Measurements from ENCODE around the gene OTP. TPM values are rescaled to one million over a fixed set of nuclear protein-coding genes. Genes with fewer than 3 reads are reported as not detected.

OTP gene
- total RNA-seq, 1 experiment from 2014 or later: 0.05 TPM

DNA sequence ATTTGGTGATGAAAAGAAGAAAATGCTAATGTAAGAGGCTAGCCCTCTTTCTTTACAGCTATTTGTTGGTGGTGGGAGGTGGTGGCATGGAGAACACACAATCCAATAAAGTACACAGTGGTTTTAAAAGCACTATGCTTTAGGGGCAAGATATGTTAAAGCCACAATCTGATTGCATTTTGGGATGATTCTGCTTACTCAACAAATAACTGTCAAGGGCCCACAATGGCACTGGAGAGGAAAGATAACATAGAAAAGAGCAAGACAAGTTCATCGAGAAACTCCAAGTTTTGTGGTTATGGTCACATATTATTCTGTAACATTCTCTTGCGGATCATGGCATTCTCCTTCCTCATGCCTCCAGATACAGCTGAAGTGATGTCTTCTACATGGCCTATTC lies 38.8 kb downstream of the OTP start:
- intact Hi-C loops (cut with micrococcal nuclease; ENCODE audit: unreplicated experiment): no loop called here
- in situ Hi-C loops (cut with HindIII; ENCODE audit: low pct_unique_long_range_greater_than_20kb, low sequenced_read_pairs): no loop called here

DNA sequence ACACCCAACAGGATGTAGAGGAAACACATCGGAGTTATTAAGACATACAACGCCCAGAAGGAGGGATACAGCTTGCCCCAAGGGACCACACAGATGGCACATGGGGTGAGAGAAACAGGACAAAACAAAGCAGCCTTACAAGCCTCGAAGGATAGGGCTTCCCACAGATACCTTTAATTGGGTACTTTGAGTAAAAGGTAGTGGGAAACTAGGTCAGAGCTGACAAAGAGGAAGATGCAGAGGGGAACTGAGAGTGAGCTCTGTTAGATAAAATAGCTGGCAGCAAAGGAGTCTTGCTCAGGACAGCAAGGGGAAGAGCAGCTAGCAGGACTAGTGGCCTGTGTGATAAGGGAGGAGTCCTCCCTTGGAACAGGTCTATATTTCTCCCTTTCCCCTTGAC lies 48.2 kb downstream of the OTP start:
- H3K36me3 ChIP-seq (ENCODE audit: control insufficient read depth, insufficient read depth, low read length): no peaks in the 10 kb centered on the region
- H3K4me3 ChIP-seq (ENCODE audit: low read depth in 2 of 2, low read length in 2 of 2): no peak overlapping the region
- BruUV-seq (replicated peaks): no TSS peak
- H3K27ac ChIP-seq (ENCODE audit: low read length): no peak overlapping the region
- TF ChIP-seq, protein P1, sequence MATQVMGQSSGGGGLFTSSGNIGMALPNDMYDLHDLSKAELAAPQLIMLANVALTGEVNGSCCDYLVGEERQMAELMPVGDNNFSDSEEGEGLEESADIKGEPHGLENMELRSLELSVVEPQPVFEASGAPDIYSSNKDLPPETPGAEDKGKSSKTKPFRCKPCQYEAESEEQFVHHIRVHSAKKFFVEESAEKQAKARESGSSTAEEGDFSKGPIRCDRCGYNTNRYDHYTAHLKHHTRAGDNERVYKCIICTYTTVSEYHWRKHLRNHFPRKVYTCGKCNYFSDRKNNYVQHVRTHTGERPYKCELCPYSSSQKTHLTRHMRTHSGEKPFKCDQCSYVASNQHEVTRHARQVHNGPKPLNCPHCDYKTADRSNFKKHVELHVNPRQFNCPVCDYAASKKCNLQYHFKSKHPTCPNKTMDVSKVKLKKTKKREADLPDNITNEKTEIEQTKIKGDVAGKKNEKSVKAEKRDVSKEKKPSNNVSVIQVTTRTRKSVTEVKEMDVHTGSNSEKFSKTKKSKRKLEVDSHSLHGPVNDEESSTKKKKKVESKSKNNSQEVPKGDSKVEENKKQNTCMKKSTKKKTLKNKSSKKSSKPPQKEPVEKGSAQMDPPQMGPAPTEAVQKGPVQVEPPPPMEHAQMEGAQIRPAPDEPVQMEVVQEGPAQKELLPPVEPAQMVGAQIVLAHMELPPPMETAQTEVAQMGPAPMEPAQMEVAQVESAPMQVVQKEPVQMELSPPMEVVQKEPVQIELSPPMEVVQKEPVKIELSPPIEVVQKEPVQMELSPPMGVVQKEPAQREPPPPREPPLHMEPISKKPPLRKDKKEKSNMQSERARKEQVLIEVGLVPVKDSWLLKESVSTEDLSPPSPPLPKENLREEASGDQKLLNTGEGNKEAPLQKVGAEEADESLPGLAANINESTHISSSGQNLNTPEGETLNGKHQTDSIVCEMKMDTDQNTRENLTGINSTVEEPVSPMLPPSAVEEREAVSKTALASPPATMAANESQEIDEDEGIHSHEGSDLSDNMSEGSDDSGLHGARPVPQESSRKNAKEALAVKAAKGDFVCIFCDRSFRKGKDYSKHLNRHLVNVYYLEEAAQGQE (IDR thresholded peaks at IDR 0.05; ENCODE audit: insufficient read depth in 1 of 2, low read depth in 2 of 2, low read length in 1 of 2): no peak
- TF ChIP-seq POLR2AphosphoS5 (IDR thresholded peaks at IDR 0.05; ENCODE audit: low read depth, low read length) (no peak), TCF7L2 (IDR thresholded peaks at IDR 0.05; ENCODE audit: low read depth, low read length) (no peak), SIN3A (IDR thresholded peaks at IDR 0.05; ENCODE audit: borderline replicate concordance, insufficient read depth, low read depth, low read length) (no peak)
- TF ChIP-seq, protein P2, sequence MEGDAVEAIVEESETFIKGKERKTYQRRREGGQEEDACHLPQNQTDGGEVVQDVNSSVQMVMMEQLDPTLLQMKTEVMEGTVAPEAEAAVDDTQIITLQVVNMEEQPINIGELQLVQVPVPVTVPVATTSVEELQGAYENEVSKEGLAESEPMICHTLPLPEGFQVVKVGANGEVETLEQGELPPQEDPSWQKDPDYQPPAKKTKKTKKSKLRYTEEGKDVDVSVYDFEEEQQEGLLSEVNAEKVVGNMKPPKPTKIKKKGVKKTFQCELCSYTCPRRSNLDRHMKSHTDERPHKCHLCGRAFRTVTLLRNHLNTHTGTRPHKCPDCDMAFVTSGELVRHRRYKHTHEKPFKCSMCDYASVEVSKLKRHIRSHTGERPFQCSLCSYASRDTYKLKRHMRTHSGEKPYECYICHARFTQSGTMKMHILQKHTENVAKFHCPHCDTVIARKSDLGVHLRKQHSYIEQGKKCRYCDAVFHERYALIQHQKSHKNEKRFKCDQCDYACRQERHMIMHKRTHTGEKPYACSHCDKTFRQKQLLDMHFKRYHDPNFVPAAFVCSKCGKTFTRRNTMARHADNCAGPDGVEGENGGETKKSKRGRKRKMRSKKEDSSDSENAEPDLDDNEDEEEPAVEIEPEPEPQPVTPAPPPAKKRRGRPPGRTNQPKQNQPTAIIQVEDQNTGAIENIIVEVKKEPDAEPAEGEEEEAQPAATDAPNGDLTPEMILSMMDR (IDR thresholded peaks at IDR 0.05): no peak; the same call in 1 of the 2 replicates
- H3K27me3 ChIP-seq (ENCODE audit: control insufficient read depth, insufficient read depth, low read length): peaks cover 14% of the 10 kb centered on the region
- CTCF ChIA-PET: no interaction called here
- H3K4me1 ChIP-seq (ENCODE audit: control insufficient read depth, insufficient read depth, low read length): no peaks in the 10 kb centered on the region
- H3K9me3 ChIP-seq (ENCODE audit: control insufficient read depth, insufficient read depth, low read depth, low read length): no peaks in the 10 kb centered on the region
- DNase-seq (ENCODE audit: low read depth, low spot score) (no peak), ATAC-seq (no peak)
- intact Hi-C loops (cut with micrococcal nuclease; ENCODE audit: unreplicated experiment) (no loop called here), in situ Hi-C loops (cut with HindIII; ENCODE audit: low pct_unique_long_range_greater_than_20kb, low sequenced_read_pairs) (no loop called here)
- POLR2A ChIA-PET: no interaction called here

More for the DNA sequence above, 38.8 kb downstream of the OTP start:
- TF ChIP-seq, protein P1 (IDR thresholded peaks at IDR 0.05; ENCODE audit: insufficient read depth in 1 of 2, low read depth in 2 of 2, low read length in 1 of 2): no peak
- TF ChIP-seq TCF7L2 (IDR thresholded peaks at IDR 0.05; ENCODE audit: low read depth, low read length) (no peak), SIN3A (IDR thresholded peaks at IDR 0.05; ENCODE audit: borderline replicate concordance, insufficient read depth, low read depth, low read length) (no peak), POLR2AphosphoS5 (IDR thresholded peaks at IDR 0.05; ENCODE audit: low read depth, low read length) (no peak)
- TF ChIP-seq, protein P2 (IDR thresholded peaks at IDR 0.05): no peak
- Histone ChIP-seq H3K9me3 (ENCODE audit: control insufficient read depth, insufficient read depth, low read depth, low read length) (no peaks in the 10 kb centered on the region), H3K36me3 (ENCODE audit: control insufficient read depth, insufficient read depth, low read length) (no peaks in the 10 kb centered on the region), H3K4me1 (ENCODE audit: control insufficient read depth, insufficient read depth, low read length) (no peaks in the 10 kb centered on the region), H3K27me3 (ENCODE audit: control insufficient read depth, insufficient read depth, low read length) (peaks cover 11% of the 10 kb centered on the region; the same call in 1 of the 2 replicates), H3K4me3 (ENCODE audit: low read depth in 2 of 2, low read length in 2 of 2) (no peak overlapping the region), H3K27ac (ENCODE audit: low read length) (no peak overlapping the region)
- DNase-seq (ENCODE audit: low read depth, low spot score) (no peak), ATAC-seq (no peak)
- no TSS peak for BruUV-seq (replicated peaks)
- ChIA-PET CTCF (no interaction called here), POLR2A (interaction anchor here (0.5 kb wide), 1 partner anchor 697 kb away, joined by 4 read pairs; no protein-coding TSS in a partner anchor)
